ENCODE data around the gene LHX1.

Gene LHX1

DNA sequence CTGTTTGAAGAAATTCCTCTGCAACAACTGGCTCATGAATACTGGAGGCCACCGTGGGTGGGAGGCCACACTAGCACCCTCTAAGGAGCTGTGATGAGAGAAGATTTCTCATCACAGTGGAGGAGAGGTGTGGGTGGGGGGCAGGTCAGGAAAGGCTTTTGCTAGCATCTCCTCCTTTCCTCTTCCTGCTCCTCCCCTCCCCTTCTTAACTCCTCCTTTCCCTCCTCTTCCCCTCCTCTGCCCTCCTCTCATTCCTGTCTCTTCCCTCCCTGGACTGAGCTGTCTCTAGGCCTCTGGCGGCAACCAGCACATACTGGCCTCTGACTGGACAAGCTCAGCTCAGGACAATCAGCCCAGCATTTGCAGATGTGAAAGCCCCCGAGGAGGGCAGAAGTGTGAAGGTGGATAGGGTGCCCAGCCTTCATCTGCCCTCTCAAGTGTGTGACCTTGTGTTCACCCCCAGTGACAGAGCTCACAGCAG, 19.0 kb upstream of the LHX1 start:
- TF ChIP-seq ZNF8 (CRISPR knock-in tag; IDR thresholded peaks at IDR 0.05) = no peak
- TF ChIP-seq GLIS3 (CRISPR knock-in tag; IDR thresholded peaks at IDR 0.05) = no peak
- TF ChIP-seq, protein P1, sequence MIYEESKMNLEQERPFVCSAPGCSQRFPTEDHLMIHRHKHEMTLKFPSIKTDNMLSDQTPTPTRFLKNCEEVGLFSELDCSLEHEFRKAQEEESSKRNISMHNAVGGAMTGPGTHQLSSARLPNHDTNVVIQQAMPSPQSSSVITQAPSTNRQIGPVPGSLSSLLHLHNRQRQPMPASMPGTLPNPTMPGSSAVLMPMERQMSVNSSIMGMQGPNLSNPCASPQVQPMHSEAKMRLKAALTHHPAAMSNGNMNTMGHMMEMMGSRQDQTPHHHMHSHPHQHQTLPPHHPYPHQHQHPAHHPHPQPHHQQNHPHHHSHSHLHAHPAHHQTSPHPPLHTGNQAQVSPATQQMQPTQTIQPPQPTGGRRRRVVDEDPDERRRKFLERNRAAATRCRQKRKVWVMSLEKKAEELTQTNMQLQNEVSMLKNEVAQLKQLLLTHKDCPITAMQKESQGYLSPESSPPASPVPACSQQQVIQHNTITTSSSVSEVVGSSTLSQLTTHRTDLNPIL (CRISPR knock-in tag; IDR thresholded peaks at IDR 0.05; ENCODE audit: low read depth) = no peak
- TF ChIP-seq, protein P2, sequence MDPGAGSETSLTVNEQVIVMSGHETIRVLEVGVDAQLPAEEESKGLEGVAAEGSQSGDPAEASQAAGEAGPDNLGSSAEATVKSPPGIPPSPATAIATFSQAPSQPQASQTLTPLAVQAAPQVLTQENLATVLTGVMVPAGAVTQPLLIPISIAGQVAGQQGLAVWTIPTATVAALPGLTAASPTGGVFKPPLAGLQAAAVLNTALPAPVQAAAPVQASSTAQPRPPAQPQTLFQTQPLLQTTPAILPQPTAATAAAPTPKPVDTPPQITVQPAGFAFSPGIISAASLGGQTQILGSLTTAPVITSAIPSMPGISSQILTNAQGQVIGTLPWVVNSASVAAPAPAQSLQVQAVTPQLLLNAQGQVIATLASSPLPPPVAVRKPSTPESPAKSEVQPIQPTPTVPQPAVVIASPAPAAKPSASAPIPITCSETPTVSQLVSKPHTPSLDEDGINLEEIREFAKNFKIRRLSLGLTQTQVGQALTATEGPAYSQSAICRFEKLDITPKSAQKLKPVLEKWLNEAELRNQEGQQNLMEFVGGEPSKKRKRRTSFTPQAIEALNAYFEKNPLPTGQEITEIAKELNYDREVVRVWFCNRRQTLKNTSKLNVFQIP (CRISPR knock-in tag; IDR thresholded peaks at IDR 0.05; ENCODE audit: borderline replicate concordance, low read depth) = no peak
- peak; percentile 62 for ATAC-seq

DNA sequence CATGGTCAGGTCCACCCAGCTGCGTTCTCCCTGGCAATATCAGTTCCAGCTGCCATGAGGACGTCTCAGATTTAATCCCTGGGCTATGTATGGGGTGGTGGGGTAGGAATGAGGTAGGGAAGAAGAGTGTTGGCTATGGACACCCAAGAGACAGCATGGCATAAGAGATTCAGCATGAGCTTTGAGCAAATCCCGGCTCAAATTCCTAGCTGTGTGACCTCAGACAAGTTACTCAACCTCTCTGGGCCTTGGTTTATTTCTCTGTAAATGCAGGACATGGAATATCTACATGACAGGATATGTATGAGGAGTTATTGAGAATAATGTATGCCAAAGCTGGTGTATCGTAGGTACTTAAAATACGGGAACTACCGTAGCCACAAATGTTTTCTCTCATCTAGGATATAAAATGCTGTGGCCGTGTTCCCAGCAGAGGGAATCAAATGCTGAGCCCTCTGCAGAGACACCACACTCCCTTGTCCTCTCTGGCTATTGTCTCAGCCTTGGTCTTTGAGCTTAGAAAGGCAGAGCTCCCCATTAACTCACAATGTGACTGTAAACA, 17.8 kb upstream of the LHX1 start:
- no peak for ATAC-seq
- TF ChIP-seq PPARA (CRISPR knock-in tag; IDR thresholded peaks at IDR 0.05; ENCODE audit: borderline replicate concordance) = no peak
- TF ChIP-seq ARNTL (CRISPR knock-in tag; IDR thresholded peaks at IDR 0.05; ENCODE audit: borderline replicate concordance, low read depth) = no peak
- no peak for TF ChIP-seq ISL1 (CRISPR knock-in tag; IDR thresholded peaks at IDR 0.05)
- no peak for TF ChIP-seq GLIS3 (CRISPR knock-in tag; IDR thresholded peaks at IDR 0.05)
- TF ChIP-seq BACH2 (CRISPR knock-in tag; IDR thresholded peaks at IDR 0.05; ENCODE audit: borderline replicate concordance) = no peak
- no peak for TF ChIP-seq OSR1 (CRISPR knock-in tag; IDR thresholded peaks at IDR 0.05)
- no peak for TF ChIP-seq CSDC2 (CRISPR knock-in tag; IDR thresholded peaks at IDR 0.05)
- TF ChIP-seq, protein P1 (CRISPR knock-in tag; IDR thresholded peaks at IDR 0.05; ENCODE audit: low read depth) = no peak
- no peak for TF ChIP-seq SNAI2 (CRISPR knock-in tag; IDR thresholded peaks at IDR 0.05)
- no peak for TF ChIP-seq ESRRG (CRISPR knock-in tag; IDR thresholded peaks at IDR 0.05)

DNA sequence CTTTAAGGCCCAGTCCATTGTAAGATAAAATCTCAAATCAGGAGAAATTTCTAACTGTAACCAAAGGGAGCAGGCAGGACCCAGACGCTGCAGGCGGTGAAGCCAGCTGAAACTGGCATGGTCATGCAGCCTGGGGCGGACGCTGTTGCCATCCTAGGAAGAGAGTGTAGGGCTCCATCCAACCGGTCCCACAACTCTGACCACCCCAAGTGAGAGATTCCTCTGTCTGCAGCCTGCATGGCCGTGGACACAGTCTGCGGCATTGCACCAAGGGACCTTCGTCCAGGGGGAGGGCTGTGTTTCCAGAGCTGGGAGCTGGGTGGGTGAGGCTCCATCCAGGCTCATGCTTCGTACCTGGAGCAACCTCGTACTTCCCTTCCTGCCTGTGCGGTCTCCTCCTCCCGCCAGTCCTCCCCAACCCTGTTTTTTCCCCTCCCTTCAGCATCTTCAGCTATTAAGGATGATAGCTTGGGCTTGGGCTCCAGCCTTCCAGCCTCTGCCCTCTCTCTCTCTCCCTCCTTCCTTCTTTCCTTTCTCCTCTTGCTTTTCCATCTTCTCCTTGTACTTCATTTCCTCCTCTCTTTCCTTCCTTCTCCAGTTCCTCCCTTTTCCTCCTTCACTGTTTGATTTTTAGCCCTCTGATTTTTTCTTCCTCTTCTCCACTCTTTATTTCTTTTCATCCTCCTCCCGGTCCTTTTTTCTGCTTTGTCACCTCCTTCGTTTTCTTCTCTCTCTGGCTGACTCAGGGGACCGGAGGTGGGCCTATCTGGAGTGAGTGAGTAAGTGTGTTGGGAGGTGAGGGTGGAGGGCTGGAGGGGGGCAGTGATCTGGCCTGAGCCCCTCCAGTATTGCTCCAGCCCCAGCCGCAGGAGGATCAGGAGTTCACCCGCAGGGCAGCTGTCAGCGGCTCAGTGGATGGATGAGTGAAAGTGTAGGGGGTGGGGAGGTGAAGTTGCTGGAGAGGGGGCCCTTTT, 17.0 kb upstream of the LHX1 start:
- TF ChIP-seq, protein P3, sequence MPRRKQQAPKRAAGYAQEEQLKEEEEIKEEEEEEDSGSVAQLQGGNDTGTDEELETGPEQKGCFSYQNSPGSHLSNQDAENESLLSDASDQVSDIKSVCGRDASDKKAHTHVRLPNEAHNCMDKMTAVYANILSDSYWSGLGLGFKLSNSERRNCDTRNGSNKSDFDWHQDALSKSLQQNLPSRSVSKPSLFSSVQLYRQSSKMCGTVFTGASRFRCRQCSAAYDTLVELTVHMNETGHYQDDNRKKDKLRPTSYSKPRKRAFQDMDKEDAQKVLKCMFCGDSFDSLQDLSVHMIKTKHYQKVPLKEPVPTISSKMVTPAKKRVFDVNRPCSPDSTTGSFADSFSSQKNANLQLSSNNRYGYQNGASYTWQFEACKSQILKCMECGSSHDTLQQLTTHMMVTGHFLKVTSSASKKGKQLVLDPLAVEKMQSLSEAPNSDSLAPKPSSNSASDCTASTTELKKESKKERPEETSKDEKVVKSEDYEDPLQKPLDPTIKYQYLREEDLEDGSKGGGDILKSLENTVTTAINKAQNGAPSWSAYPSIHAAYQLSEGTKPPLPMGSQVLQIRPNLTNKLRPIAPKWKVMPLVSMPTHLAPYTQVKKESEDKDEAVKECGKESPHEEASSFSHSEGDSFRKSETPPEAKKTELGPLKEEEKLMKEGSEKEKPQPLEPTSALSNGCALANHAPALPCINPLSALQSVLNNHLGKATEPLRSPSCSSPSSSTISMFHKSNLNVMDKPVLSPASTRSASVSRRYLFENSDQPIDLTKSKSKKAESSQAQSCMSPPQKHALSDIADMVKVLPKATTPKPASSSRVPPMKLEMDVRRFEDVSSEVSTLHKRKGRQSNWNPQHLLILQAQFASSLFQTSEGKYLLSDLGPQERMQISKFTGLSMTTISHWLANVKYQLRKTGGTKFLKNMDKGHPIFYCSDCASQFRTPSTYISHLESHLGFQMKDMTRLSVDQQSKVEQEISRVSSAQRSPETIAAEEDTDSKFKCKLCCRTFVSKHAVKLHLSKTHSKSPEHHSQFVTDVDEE (CRISPR knock-in tag; IDR thresholded peaks at IDR 0.05) = no peak
- TF ChIP-seq ZNF70 (CRISPR knock-in tag; IDR thresholded peaks at IDR 0.05) (peak; percentile 57; the same call in 1 of the 2 replicates), TOX (CRISPR knock-in tag; IDR thresholded peaks at IDR 0.05; ENCODE audit: borderline replicate concordance) (no peak), ZFP3 (CRISPR knock-in tag; IDR thresholded peaks at IDR 0.05) (no peak), PPARA (CRISPR knock-in tag; IDR thresholded peaks at IDR 0.05; ENCODE audit: borderline replicate concordance) (no peak)
- TF ChIP-seq, protein P1 (CRISPR knock-in tag; IDR thresholded peaks at IDR 0.05; ENCODE audit: low read depth) = no peak
- TF ChIP-seq, protein P4, sequence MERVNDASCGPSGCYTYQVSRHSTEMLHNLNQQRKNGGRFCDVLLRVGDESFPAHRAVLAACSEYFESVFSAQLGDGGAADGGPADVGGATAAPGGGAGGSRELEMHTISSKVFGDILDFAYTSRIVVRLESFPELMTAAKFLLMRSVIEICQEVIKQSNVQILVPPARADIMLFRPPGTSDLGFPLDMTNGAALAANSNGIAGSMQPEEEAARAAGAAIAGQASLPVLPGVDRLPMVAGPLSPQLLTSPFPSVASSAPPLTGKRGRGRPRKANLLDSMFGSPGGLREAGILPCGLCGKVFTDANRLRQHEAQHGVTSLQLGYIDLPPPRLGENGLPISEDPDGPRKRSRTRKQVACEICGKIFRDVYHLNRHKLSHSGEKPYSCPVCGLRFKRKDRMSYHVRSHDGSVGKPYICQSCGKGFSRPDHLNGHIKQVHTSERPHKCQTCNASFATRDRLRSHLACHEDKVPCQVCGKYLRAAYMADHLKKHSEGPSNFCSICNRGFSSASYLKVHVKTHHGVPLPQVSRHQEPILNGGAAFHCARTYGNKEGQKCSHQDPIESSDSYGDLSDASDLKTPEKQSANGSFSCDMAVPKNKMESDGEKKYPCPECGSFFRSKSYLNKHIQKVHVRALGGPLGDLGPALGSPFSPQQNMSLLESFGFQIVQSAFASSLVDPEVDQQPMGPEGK (CRISPR knock-in tag; IDR thresholded peaks at IDR 0.05; ENCODE audit: borderline replicate concordance) = peak; percentile 83; the same call in 1 of the 2 replicates
- ATAC-seq = no peak; the same call in 2 of the 3 replicates
